ENCODE data around the gene BDKRB2.

The BDKRB2 gene

GRCh38 chr14:96255501-96256366 lies 51.1 kb downstream of the BDKRB2 start, which contains the start of gene BDKRB1:
Gene BDKRB1 (plus strand): TSS chr14:96256210. CDS start chr14:96263683, 7,473 bp downstream.
- peak; percentile 96 for DNase-seq

GRCh38 chr14:96256407-96256806 lies 51.8 kb downstream of the BDKRB2 start:
- DNase-seq: peak; percentile 55

DNA sequence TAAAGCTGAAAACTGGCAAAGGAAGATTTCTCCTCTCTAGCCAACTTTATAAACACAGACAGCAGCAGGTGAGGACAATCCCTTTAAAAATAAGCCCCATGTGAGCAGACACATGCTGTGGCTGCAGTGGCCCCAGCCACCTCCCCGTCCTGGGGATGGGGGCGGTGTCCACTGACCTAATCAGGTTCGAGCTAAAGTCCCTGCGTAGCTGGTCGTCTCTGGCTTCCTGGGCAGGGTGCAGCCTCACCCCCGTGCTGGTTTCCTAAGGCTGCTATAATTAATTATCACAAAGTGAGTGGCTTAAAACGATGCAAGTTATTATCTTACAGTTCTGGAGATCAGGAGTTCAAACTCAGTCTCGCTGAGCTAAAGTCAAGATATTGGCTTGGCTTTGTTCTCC lies 52.4 kb downstream of the BDKRB2 start:
- DNase-seq: no peak

DNA sequence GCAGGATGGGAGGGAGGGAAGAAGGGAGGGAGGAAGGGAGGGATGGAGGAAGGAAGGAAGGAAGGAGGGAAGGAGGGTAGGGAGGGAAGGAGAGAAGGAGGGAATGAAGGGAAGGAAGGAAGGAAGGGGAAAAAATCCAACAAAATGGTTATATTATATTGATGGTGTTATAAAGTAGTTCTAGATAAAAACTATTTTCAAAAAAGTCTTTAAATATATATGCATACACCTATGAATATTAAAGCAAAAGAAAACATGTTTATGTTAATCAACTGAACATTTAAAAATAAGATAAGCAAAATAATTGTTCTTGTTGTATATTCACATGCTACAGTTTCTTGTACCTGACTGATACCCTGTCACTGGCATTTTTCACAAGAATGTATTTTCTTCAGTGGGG lies 53.3 kb downstream of the BDKRB2 start:
- DNase-seq: no peak

- DNase-seq: peak; percentile 90
These were observed 55.7 kb downstream of the BDKRB2 start for GRCh38 chr14:96260341-96260821.

DNA sequence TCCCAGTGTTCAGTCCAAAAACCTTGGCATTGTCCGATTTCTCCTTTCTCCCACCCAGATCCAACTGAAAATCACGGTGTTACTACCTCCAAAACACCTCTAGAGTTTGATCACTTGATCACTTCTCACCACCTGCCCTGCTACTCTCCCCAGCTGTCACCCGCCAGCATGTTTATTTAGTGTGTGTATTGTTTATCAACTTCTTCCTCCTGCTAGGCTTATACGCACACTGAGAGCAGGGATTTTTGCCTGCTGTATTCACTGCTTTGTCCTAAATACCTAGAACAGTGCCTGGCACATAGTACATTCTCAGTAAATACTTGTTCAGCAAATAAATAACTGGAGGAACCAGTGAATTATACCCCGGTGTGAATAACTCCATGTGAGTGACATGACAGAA lies 56.4 kb downstream of the BDKRB2 start:
- DNase-seq: no peak

- DNase-seq: peak; percentile 37
These were observed 57.4 kb downstream of the BDKRB2 start for GRCh38 chr14:96261772-96262655.

DNA sequence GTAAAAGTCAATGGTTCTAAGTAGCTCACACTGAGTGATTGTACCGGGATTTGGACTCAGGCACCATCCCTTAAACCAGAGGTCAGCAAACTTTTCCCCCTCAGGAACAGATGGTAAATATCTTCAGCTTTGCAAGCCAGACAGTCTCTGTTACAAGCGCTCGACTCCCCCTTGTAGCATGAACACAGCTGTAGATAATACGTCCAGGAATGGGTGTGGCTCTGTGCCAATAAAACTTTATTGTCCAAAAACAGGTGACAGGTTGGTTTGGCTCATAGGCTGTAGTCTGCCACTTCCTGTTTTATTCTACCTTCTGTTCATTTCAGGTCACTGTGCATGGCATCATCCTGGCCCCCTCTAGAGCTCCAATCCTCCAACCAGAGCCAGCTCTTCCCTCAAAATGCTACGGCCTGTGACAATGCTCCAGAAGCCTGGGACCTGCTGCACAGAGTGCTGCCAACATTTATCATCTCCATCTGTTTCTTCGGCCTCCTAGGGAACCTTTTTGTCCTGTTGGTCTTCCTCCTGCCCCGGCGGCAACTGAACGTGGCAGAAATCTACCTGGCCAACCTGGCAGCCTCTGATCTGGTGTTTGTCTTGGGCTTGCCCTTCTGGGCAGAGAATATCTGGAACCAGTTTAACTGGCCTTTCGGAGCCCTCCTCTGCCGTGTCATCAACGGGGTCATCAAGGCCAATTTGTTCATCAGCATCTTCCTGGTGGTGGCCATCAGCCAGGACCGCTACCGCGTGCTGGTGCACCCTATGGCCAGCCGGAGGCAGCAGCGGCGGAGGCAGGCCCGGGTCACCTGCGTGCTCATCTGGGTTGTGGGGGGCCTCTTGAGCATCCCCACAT lies 58.9 kb downstream of the BDKRB2 start:
- no peak for DNase-seq

- DNase-seq: no peak
These were observed 59.5 kb downstream of the BDKRB2 start for GRCh38 chr14:96264200-96264553.

GRCh38 chr14:96264853-96265252 lies 60.2 kb downstream of the BDKRB2 start:
- DNase-seq: peak; percentile 44

DNA sequence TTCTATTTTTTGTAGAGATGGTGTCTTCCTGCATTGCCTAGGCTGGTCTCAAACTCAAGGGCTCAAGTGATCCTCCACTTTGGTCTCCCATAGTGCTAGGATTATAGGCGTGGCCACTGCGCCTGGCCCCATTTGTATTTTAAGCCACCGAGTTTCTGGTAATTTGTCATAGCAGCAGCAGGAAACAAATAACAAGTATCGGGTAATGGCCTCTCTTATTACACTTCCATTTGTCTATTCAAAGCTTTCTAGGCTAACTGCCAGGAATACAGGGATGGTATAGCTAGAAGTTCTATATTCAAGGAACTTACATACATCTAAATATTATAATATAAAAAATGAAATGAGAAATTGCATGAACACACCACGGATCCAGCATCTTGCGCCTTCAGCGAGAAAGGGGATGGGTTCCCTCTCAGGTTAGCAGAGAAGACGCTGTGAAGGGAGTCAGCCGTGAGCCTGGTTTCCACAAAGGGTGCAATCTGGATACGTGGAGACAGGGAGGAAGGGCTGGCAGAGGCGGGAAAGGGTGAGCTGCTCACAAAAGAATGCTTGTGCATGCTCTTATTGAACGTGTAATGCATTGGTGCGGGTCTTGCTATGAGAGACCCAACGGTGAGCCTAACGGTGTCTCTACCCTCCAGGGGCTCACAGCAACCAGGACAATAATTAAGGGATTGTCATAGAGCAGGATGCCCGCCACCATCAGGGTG lies 60.9 kb downstream of the BDKRB2 start:
- peak; percentile 49 for DNase-seq

DNA sequence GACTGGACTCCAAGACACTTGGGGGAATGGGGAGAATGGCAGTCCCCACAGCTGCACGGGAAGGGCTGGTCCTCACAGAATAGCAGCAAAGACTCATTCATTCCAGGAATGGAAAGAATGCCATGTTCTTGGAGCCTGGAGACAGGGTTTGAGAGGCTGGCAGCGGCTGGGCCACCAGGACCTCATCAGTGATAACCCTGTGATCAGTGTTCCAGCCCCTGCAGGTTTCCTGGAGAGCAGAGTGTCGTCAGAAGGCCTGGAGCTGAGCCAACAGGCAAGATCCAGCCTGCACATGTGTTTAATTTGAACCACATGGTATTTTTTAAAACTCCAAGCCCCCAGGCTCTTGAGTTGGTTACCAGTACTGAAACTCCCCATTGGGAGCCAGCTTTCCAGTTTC lies 62.7 kb downstream of the BDKRB2 start:
- DNase-seq: peak; percentile 93

- peak; percentile 43 for DNase-seq
These were observed 63.3 kb downstream of the BDKRB2 start for GRCh38 chr14:96267916-96268315.

DNA sequence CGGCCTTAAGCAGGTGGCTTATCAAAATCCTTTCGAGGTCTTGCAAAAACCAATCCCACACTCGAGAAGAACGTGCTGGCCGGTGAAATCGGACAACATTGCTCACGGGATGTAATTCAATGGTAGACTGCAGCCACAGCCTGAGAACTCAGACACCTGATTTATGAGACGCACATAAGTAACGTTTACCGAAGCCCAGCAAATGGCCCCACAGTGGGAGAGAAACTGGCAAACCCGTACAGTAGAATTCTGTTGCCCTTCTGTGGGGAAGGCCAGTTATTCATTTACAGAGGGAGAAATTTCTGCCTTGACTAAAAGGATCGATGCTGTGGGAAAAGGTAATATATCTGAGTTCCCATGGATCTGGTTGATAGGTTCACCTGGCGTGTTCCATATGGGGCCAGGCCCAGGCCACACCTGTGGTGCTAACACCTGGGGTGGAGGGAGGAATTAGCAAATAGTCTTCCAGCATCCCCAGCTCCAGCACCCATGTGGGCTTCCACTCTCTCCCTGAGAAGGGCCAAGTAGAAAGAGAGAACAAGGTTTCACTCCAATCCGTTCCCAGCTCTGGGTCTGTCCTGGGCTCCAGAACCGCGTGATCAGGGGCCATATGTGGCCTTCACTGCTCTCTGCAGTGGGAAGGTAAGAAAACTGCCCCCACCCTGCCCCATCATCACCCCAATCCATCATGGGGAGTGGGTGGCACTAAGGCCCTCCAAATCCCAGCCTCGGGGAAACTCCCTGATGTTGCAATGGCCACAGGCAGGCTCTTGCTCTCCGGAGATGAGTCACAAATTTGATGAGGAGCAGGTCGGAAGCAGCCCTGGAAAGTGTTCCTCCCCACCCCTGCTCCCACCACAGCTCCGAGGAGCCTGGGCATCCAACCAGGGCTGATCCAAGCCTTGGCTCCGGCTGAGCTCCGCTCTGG lies 64.1 kb downstream of the BDKRB2 start:
- DNase-seq: peak; percentile 94

DNA sequence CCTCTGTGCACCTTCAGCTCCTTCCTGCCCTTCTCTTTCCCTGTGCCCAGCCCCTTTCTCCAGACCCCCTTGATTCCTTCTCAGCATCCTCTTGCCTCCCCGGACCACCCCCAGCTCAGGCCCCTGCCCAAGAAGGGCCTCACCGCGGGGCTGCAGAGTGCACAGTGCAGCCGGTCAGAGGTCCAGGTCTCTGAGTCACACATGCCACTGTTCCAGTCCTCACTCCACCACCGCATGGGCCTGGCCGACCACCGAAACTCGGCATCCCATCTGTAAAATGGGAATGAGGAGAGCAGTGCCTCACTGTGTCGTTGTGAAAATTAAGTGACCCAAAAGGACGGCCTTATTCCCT lies 64.7 kb downstream of the BDKRB2 start:
- DNase-seq: no peak

DNA sequence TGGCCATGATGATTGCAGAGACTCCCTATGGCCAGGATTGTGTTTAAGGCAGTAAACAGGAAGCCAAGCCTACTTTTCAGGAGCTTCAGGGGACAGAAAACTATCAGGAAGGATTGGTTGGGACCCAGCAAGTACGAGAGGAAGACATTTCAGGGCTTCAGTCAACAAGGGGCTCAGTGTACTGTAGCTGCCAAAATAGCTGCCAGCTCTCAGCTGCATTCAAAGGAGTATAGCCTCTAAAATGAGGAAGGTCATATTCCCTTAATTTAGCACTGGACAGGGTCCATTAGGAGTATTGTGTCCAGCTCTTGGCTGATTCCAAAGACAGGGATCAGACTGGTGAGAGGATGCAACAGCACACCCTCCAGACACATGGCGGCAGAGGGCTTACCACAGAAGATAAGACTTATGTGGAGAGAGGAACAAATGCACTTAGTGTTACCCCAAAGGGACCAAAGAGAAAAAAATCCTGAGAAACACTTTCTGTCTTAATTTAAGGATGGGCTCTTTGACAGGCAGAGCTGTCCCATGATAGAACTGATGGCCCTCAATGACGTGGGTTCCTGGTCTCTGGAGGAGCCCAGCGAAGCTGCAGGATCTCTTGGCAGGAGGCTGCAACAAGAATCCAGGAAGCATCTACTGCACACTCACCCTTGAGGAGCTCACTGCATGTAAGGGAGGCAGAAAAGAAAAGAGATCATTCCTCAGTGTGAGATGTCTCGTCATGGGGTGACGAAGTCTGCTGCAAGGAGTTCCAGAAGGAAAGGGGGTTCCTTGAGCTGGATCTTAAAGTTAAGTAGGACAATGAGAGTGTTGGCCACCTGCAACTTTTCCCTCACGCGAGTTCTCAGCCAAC lies 66.2 kb downstream of the BDKRB2 start:
- no peak for DNase-seq

- no peak for DNase-seq
These were observed 66.8 kb downstream of the BDKRB2 start for GRCh38 chr14:96271421-96271762.

- no peak for DNase-seq
These were observed 68.3 kb downstream of the BDKRB2 start for GRCh38 chr14:96272777-96273473.

DNA sequence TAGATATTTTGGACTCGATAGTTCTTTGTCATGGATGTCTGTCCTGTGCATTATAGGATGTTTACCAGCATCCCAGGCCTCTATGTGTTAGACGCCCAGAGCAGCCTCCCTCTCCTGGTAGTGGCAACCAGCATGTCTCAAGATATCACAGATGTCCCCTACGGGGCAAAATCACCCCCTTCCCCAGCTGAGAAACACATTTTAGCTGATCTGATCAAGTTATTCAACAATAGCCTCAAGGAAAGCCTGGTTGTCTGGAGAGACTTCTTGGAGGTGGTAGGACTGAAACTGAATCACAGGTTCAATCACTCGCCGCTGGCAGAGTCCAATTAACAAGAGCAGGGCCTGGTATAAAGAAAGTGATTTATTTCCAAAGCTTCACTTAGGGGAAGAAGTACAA lies 69.0 kb downstream of the BDKRB2 start:
- no peak for DNase-seq

Measured in fibroblast of skin of right quadriceps (primary cell).